Bladder microvascular endothelial cell (primary cell): ENCODE data around the gene MICALL2. TPM values are rescaled to one million over a fixed set of nuclear protein-coding genes. Genes with fewer than 3 reads are reported as not detected.

Experiments
- total RNA-seq: library from RNA; depleted of rRNA; stranded (reverse); fragments of >200 nt; gene quantifications from 2 replicates; pipeline ENCODE4 v1.2.3, GENCODE V29; 2014

MICALL2 gene
- total RNA-seq, result 12.6 and 26.8 TPM in 2 replicates

DNA sequence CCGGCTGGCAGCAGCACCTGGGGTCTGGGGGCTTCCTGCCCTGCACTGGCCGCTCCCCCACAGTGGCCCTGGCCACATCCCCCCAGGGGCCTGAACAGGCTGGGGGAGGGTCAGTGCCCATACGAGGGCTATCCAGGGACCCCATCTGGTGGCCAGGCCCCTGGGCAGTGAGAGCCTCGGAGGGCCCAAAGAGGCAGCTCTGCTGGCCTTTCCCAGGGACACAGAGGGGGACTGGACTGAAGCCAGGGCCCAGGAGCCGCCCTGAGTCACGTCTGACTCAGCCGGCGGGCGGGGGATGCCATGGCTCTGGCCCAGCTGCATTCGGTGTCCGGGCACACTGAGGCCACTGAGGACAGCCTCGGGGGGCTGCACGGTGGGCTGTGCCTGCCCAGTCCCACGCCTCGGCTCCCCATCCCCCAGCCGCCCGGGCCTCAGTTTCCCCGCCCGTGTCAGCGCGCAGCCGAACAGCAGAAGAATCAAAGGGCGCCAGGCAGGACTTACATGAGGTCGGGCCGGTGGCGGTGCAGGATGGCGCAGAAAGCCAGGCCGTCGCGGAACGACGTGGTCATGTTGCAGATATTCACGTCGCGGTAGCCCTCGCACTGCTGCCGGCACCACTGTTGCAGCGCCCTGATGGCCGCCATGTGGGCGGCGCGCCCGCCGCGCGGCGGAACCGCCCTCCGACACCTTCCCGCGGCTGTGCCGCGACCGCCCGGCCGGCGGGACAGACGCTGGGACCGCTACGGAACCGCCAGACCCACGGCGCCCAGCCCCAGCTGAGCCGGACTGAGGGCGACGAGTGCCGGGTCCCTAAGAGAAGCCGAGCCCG, at the start of gene MICALL2:
TSS of gene MICALL2 (minus strand) at position 788 of the 829 bp plus-strand sequence. CDS start at position 644, 144 bp downstream.

DNA sequence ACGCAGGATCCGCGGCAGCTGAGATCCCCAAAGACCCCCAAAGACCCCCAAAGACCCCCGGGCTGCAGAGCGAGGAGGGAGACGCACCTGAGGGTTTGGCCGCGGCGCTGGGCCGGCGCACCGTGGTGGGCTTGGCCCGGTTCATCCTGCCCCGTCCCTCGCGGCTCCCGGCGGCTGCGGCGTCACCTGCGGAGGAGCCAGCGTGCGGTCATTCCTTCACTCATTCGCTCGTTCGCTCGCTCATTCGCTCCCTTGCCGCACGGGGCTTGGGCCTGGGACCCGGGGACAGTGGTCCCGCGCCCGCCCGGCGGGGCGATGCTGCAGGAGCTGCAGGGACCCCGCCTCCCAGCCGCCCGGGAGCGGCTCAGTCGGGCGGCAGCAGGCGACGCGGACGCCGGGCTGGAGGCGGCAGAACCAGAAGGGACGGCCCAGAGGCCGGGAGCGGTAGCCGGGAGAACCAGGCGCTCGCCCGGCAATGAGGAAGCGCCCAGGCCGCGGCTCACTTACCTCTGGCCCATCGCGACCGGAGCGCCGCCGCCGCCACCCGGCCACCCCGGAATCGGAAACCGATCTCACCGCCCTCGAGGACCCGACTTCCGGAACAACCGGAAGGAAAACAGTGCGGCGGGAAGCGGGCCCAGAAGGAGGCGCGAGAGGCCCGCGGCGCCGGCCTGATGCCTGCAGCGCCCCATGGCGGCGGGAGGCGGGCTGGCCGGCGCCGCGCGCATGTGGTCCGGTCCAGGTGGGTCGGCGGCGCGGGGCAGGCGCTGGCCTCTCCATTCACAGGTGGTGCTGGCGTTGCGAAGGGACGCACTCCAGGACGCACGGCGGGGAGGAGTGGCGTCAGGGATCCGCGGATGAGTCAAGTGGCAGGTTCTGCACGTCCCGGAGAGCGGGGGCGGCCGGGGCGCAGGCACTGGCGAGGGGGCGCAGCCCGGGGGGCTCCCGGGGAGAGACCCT, 44.8 kb upstream of the MICALL2 start, which contains the start of gene INTS1:
TSS of gene INTS1 (minus strand) at position 574 of the 960 bp plus-strand sequence. CDS start at position 145, 429 bp downstream.

Other genes starting within 250 kb of the MICALL2 start
- not detected in 2 replicates for gene UNCX, start 226.6 kb downstream of the MICALL2 start, total RNA-seq
- gene INTS1, start 44.9 kb upstream of the MICALL2 start, total RNA-seq, result 32.1 and 62.4 TPM in 2 replicates
- gene MAFK, start 71.2 kb upstream of the MICALL2 start, total RNA-seq, result 21.9 and 73.8 TPM in 2 replicates
- gene TMEM184A, start 96.7 kb upstream of the MICALL2 start, total RNA-seq, result 0.13 TPM in 1 of 2 replicates, not detected in the other
- gene PSMG3, start 110.6 kb upstream of the MICALL2 start, total RNA-seq, result 15.0 and 25.1 TPM in 2 replicates
- 0.57 and 0.81 TPM in 2 replicates for gene ELFN1, start 210.8 kb upstream of the MICALL2 start, total RNA-seq